ENCODE data around the gene DACT2.
"Not testable (repeated sequence)": the region's sequence is repeated elsewhere in the genome, so short reads cannot be mapped to it uniquely, and the experiment has no call there.

Gene DACT2, protein sequence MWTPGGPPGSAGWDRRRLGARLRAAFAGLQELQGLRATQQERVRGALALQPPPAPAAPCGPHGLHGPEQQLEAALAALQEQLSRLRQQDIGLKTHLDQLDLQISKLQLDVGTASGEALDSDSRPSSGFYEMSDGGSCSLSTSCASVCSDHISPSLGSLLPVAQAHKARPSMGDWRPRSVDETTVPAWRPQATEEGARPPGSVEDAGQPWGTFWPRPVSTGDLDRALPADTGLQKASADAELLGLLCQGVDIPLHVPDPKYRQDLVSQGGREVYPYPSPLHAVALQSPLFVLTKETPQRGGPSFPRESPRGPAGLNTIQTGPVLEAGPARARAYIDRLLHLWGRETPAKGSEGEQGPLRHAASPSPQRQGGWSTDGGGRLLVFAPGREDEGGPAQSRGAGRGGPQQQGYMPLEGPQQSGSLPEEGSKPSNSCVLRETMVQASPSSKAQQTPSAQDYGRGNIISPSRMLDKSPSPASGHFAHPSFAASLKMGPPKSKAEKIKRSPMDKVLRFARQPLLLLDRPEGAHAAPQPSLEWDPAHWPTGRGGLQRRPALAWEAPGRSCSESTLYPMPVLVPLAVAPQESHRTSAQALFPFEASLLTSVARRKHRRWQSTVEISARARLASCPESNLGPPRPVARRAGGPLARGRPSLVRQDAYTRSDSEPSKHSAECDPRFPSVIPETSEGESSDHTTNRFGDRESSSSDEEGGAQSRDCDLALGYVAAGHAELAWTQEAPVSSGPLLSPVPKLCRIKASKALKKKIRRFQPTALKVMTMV

DNA sequence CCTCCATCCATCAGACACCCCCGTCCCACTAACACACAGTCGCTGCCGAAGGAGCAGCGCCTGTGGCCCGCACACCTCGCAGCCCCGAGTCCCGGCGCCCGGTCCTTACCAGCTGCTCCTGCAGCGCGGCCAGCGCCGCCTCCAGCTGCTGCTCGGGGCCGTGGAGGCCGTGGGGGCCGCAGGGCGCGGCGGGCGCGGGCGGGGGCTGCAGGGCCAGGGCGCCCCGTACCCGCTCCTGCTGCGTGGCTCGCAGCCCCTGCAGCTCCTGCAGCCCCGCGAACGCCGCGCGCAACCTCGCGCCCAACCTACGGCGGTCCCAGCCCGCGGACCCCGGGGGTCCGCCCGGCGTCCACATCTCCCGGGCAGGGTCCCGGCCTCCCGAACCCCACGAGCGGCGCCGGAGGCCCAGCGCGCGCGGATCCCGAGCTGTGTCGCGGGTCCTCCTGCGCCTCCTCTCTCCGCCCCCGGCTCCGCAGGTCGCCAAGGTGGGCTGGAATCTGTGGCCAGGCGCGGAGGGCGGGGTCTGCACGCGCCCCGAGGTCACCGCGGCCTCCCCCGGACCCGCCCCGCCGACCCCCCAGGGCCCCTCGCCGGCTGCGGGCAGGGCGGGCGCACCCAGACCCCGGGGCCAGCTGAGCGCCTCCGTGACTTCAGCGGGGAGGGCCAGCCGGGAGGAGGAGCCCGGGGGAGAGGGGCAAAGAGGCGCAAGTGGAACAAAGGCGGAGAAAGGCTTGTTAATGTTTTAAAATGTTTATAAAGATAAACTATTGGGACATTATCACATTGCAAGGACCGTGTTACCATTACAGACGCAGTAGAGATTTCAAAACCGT lies at the start of gene DACT2:
Gene DACT2, minus strand, starts transcription at position 499 of the 833 bp plus-strand sequence. Its CDS starts 144 bp downstream, at position 355.
- no peak for DNase-seq

DNA sequence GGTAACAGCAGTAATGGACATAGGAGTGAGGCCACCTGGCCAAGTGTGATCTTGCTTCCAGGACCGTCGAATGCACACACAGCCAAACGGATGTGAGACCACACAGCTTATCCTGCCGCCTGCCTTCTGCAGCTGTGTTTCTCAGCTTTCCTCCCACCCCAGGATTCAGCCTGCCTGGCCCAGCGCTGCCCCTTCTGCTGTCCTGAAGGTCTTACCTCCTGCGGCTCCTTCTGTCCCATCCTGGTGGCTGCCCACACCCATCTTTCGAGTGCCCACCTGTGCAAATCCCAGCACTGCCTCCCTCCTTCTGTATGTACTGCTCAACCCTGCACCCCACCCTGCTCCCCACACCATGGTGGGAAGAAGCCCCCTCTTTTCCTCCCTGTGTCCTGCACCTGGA lies 49.4 kb upstream of the DACT2 start:
- DNase-seq, result no peak

DNA sequence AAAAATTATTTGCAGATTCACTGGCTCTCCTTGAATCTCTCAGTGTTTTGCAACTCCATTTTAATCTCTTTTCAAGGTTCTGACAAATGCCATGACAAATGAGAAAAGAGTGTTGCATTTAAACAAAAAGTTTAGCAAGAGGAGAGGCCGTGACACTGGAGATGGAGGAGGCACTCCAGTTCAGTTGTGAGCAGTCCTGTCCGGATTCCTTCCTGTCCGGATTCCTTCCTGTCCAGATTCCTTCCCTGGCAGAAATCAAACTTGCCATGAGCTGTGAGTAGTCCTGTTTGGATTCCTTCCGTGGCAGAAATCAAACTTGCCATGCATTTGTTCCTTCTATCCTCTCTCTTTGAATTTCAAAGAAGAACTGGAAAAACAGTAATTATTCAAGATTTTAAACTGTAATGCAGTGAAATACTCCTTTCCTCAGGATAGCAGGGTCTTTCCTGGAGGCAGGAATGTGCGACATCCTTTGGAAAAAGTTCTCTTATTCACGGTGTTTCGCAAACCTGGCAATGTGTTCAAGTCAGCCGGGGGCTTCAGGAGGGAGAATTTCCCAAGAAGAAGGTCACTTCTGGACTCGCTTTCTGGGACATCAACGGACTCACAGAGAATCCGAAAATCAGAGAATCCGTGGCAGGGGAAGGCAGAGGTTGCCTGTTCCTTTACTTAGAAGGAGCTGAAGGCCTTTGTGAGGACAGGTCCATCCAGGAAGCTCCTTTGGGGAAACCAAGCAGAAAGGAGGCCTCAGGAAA lies 48.7 kb upstream of the DACT2 start:
- DNase-seq, result no peak

DNA sequence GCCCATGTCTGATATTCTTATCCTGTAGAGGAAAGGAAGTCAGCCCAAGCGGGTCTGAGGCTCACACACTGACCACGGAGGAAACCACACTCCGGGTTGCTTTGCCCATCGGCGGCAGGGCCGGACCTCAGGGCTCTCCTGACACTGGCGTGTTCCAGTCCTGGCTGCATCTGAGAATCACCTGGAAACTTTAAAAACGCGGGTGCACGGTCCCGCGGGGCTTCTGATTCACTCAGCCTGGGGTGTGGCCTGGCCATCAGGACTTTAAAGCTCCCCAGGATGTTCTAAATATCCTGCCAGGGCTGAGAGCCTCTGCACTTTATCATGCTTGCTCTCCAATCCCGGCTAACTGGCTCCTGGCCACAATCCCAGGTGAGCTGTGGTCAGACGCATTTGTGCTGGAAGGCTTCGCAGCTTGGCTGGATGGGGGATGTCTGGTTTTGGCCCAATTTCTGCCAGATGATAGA lies 47.7 kb upstream of the DACT2 start:
- DNase-seq, result no peak

DNA sequence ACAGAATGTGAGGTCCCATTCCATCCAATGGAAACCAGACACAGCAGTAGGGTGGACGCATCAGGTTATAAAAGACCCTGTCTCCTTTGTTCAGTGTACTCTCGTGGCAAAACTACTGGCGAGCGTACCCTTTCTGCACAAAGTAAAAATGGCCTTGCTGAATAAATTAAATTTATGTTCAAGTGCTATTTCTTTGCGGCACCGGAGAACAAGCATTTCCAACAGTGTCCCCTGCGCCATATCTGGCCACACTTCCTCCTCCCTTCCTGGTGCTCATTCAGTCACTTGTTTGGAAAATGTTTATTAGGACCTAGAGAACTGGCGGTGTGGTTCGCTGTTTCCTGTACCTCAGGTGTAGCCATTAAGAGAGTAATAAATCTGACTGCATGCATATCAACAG lies 46.9 kb upstream of the DACT2 start:
- DNase-seq, result no peak

DNA sequence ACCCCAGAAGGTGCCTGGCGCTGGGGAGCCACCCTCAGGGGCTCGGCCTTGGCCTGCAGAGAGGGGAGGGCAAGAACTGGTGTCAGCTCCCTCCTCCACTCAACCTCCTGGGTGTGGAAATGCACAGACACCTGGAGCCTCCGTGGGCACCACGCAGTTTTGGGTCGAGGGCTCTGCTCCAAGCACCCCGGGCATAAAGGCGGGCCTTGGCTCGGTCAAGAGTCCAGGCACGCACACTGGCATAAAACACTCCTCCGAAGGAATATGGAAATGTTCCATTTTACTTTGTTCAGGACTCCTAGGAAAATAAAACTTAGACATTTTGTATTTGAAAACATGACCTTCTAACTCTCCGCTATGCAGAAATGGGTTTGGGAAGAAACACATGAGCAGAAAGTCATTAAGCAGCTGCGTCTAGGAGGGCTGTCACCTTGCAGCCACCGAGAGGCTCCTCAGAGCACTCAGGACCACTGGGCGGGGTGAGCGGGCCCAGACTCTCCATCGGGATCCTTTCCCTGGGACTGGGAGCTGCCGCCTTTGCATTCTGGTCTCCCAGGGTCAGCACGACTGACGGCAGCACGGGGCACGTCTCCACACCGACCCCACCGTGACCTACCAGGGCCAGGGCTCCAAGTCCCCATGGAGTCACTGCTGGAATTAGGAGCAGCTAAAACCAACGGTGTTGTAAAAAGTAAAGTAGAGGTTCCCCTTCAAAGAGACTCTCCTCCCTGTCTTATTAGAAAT lies 46.0 kb upstream of the DACT2 start:
- no peak for DNase-seq

DNA sequence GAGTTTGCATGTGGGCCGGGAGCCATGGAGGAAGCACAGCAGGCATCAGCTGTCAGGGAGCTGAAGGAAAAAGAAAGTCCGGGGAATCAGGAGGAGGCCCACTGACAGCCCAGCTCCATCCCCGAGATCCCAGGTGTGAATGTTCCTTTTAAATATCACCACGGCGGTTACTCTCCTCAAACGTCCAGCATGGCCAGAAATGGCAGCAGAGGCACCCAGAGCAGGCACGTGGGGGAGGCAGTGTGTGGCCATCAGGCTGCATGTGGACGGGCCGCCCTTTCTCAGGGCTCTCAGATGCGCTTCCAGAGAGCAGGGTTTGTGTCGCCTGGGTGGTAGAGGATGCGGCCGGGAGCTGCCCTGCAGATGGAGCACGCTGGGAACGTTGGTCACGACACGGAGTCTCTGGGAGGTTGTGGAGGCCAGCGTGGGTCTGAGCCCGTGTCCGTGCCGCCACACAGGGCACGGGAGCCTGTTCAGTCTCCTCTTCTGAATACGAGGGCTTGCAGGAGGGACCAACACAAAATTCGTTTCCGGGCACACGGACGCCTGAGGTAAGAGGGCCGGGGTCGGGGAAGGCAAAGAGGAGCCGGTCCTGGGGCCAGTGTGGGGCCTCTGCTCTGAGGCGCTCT lies 45.3 kb upstream of the DACT2 start:
- no peak for DNase-seq

DNA sequence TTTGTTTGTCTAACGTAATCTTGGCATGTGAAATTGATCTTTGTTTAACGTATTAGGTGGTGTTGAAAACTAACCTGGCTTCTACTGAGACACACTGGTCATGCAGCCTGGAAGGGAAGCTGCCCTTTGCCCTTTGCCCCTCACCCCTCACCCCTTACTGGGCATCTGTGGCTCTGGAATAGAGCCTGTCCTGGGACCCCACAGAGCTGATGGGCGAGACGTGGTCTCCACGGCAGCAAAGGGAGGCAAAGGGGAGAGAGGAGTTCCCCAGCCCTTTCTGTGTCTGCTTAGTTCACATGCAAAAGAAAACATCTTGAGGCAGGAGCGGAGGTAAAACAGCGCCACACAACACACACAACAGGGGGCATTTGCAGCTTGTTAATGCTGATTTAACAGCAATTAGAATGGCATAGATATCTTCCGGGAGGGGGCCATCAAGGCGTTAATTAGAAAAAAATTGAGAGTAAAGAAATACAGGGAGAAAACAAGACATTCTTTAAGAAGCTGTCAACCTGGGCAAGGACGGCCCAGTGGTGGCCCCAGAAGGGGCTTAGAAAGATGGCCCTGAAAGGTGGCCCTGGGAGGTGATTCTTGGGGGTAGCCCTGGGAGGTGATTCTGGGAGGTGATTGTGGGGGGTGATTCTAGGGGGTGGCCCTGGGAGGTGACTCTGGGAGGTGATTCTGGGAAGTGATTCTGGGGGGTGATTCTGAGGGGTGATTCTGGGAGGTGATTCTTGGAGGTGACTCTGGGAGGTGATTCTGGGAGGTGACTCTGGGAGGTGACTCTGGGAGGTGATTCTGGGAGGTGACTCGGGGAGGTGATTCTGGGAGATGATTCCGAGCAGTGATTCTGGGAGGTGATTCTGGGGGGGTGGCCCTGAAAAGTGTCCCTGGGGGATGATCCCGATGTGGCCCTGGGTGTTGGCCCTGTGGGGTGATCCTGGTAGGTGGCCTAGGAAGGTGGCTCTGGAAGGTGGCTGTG lies 44.5 kb upstream of the DACT2 start:
- DNase-seq, result no peak

DNA sequence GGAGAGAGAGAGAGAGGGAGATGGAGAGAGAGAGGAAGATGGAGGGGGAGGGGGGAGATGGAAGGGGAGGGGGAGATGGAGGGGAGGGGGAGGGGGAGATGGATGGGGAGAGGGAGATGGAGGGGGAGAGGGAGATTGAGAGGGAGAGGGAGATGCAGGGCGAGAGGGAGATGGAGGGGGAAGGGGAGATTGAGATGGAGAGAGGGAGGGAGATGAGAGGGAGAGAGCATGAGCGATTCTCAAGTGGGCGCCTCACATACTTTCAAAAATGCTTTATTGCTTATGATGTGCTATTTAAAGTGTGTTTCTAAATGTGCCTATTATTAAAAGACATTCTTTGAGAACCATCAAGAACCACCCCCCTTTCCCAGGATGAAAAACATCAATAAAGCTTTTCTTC lies 43.7 kb upstream of the DACT2 start:
- DNase-seq, result no peak

DNA sequence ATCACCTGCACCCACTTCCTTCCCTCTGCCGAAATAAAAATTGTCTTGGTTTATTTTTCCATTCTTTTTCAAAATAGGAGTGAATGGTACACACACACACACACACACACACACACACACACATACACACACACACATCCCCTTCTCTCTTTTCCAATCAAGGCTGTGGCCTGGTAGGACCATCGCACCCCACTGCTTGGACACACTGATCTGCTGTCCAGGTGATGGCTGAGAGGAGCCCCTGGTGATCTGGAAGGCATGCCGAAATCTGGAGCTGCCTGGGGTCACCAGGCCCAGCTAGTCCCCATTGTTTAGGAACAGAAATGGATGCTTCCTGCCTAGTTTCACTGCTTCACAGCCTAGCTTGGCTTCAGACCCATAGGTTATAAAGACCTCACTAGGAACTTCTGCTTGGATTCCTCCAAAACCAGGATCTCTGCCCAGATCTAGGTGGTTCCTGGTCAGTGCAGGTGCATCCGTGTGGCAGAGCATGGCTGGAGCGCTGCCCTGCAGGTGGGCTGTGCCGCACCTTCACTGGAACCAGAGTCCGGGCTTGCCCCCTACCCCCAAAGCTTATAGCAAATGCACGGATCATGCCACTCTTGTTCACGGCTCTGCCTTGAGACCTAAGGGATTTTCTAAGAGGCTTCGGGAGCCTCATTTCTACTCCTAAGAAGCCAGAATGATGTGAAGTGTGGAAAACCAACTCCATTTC lies 42.9 kb upstream of the DACT2 start:
- DNase-seq, result no peak

DNA sequence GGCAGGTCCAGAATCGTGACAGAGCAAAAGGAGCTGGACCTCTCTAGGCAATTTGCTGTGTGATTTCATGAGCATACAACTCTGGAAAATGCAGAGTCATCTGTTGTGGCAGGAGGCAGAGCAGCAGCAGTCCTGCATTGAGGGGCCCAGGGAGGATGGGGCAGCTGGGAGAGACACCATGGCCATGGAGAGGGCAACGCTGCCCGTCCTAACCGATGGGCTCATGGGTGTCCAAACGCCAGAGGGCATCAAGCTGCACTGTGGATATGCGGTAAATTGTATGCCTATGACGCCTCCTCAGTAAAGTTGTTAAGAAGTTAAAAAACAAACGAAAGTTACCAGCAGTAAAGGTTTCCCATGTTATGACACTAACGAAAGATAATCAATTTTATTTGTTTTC lies 42.2 kb upstream of the DACT2 start:
- DNase-seq, result no peak

DNA sequence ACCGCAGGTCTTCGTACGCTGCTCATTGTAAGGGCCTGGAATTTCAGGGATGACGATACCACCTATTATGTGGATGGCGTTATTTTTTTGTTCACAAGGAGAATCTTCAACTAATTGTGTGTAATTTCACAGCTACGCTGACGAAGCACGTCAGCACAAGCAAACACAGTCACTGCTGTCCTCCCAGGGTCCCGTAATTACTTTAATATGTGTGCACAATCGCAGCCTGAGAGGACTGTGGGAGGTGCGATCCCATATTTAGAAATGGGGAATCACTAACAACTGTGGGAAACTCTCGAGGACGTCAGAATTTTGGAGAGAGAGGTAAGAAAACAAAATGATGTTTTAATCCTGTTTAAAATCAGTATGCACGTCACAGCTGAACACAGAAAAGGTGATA lies 40.2 kb upstream of the DACT2 start:
- DNase-seq, result no peak

DNA sequence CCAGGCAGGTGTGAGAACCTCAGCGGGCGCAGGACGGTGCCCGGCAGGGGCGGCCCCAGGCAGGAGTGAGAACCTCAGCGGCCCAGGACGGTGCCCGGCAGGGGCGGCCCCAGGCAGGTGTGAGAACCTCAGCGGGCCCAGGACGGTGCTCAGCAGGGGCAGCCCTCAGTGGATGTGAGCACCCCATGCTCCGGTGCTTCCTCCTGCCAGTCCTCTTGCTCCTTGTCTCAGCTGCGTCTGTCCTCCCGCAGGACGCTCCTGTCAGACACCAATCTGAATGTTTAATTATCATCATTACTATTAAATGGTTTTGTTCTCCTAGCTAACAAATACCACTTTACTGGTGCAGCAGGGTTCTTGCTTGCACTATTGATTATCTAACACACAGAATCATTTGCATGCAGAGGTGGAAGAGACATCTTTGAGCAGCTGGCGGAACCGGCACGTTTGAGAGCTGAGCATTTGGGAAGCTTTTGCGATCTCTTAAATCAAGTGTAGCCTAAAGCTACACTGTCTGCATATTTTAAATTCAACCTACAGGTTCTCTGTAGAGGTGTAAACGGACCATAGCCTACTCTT lies 39.4 kb upstream of the DACT2 start:
- DNase-seq, result no peak

DNA sequence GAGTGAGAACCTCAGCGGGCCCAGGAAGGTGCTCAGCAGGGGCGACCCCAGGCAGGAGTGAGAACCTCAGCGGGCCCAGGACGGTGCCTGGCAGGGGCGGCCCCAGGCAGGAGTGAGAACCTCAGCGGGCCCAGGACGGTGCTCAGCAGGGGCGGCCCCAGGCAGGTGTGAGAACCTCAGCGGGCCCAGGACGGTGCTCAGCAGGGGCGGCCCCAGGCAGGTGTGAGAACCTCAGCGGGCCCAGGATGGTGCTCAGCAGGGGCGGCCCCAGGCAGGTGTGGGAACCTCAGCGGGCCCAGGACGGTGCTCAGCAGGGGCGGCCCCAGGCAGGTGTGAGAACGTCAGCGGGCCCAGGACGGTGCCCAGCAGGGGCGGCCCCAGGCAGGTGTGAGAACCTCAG lies 37.3 kb upstream of the DACT2 start:
- not testable (repeated sequence) for DNase-seq

DNA sequence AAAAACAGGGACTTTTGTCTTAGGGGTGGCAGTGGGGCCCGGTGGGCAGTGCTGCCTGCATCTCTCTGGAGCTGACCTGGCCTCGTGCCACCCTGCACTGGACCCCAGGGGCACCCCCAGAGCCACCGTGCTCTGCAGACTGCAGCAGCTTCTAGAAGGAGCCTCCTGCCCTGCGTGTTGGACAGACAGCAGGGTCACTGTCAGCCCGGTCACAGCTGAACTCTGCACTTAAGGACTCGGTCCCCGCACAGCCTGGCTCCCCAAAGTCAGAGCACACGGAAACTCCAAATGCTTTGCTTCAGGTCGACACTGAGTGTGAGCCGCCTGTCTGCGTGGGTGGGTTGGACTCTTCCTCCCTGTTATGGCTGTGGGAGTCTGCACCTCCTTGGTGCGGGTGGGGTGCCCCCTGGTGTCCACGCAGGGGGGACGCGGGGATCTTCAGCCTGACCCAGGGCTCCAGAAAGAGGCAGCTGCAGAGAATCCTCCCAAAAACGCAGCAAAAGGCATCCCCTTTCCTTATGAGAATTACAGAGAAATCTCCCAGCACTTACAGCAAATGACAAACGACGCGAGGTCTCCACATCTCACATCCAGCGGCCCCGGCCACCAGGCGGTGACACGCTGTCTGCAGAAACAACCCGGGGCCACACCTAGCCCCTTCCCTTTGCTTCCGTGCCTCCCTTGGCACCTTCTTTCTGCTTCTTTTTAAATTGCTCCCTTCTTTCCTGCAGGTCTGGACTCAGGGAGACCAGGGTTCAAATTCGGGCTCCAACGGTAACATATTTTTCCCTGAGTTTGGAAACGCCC lies 36.3 kb upstream of the DACT2 start:
- DNase-seq, result no peak

DNA sequence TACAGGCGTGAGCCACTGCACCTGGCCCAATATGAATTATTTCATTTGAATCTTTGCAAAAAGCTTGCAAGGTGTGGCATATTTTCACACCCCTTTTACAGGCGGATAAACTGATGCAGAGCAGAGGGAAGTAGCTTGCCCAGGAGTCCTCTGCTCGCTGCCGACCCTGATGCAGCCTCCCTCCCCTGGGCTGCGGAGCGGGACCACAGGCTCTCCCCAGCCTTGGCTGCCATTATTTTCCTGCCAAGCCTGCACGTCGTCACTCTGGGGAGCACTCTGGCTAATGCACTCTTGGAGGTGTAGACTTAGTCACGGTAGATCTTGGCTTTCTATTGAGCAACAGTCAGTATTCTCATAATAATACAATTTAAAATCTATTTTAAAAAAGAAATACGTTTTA lies 34.8 kb upstream of the DACT2 start:
- no peak for DNase-seq

DNA sequence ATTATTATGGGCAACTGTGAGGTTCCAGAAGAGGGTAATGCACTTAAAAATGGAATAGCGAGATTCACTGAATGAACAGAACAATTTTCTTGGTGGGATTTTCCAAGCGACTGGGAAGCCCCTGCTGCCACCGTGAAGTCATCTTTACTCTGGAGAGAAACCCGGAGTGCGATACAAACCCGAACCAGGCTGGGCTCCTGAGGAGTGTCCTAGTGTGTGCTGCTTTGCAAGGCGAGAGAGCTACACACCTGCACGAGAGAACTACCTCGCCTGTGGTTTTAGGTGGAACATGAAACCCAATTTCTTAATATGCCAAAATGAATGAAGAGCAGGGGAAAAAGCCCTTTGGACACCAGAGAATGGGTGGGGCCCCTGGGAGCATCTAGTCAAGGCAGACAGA lies 33.5 kb upstream of the DACT2 start:
- DNase-seq, result no peak

DNA sequence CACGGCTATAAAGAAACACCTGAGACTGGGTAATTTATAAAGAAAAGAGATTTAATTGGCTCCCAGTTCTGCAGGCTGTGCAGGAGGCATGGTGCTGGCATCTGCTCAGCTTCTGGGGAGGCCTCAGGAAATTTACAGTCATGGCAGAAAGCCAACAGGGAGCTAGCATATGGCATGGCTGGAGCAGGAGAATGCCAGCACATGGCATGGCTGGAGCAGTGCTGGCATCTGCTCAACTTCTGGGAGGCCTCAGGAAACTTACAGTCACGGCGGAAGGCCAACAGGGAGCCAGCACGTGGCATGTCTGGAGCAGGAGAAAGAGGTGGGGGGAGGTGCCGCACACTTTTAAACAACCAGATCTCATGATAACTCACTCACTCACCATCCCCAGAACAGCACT lies 32.5 kb upstream of the DACT2 start:
- no peak for DNase-seq
